ENCODE data around the gene TYSND1.

TYSND1 gene

DNA sequence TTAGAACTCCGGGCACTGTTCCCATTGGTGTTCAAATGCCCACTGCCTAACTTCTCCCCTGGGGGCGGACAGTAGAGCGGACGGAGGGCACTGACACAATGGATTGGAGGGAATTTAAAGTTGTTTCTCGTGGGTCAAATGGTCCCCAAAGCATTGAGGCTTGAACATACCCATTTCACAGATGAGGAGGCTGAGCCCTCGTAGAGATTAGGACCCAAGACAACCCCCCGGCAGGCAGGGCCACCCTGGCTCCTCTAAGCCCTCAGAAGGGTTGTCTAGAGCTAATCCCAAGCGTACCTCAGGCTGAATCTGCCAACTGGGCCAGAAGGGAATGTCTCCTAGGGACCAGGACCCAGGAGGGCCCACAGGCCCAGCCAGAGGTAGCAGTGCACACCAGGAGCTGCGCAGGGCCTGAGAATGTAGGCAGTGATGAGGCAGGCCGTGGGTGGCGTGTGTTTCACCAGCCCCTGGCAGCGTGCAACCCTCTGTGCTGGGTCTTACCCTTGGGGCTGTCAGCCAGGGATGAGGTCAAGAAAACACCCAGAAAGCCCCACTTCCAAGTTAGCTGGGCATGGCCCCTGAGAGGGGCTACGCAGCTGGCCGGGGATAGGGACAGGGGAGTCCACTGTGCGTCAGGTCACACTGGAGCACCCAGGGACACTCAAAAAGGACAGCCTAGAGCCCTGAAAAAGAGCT lies 19.7 kb downstream of the TYSND1 start:
- Histone ChIP-seq H3K4me3 (ENCODE audit: low read length) (no peak overlapping the region), H3K4me1 (ENCODE audit: control insufficient read depth, low read length) (peaks cover 16% of the 10 kb centered on the region), H3K9me3 (ENCODE audit: control insufficient read depth, insufficient read depth, low read length) (no peaks in the 10 kb centered on the region), H3K27me3 (ENCODE audit: control insufficient read depth, low read length) (no peaks in the 10 kb centered on the region), H3K36me3 (ENCODE audit: control insufficient read depth, low read length) (no peaks in the 10 kb centered on the region), H3K4me2 (ENCODE audit: low read length) (no peak overlapping the region), H3F3A (ENCODE audit: control insufficient read depth, insufficient read depth) (no peaks in the 10 kb centered on the region), H4K20me1 (ENCODE audit: control insufficient read depth, insufficient read depth, low read depth, low read length) (no peaks in the 10 kb centered on the region), H3K9me2 (replicated peaks; ENCODE audit: control insufficient read depth, low read length) (no peaks in the 10 kb centered on the region), H3K27ac (ENCODE audit: low read depth, low read length) (no peak overlapping the region), H3K79me2 (ENCODE audit: control insufficient read depth, low read length) (peaks cover 8% of the 10 kb centered on the region)
- no peak for TF ChIP-seq EZH2phosphoT487 (IDR thresholded peaks at IDR 0.05; ENCODE audit: borderline replicate concordance, low read length)
- TF ChIP-seq, protein P1, sequence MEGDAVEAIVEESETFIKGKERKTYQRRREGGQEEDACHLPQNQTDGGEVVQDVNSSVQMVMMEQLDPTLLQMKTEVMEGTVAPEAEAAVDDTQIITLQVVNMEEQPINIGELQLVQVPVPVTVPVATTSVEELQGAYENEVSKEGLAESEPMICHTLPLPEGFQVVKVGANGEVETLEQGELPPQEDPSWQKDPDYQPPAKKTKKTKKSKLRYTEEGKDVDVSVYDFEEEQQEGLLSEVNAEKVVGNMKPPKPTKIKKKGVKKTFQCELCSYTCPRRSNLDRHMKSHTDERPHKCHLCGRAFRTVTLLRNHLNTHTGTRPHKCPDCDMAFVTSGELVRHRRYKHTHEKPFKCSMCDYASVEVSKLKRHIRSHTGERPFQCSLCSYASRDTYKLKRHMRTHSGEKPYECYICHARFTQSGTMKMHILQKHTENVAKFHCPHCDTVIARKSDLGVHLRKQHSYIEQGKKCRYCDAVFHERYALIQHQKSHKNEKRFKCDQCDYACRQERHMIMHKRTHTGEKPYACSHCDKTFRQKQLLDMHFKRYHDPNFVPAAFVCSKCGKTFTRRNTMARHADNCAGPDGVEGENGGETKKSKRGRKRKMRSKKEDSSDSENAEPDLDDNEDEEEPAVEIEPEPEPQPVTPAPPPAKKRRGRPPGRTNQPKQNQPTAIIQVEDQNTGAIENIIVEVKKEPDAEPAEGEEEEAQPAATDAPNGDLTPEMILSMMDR (IDR thresholded peaks at IDR 0.05; ENCODE audit: low read depth, low read length, poor library complexity, severe bottlenecking): no peak

DNA sequence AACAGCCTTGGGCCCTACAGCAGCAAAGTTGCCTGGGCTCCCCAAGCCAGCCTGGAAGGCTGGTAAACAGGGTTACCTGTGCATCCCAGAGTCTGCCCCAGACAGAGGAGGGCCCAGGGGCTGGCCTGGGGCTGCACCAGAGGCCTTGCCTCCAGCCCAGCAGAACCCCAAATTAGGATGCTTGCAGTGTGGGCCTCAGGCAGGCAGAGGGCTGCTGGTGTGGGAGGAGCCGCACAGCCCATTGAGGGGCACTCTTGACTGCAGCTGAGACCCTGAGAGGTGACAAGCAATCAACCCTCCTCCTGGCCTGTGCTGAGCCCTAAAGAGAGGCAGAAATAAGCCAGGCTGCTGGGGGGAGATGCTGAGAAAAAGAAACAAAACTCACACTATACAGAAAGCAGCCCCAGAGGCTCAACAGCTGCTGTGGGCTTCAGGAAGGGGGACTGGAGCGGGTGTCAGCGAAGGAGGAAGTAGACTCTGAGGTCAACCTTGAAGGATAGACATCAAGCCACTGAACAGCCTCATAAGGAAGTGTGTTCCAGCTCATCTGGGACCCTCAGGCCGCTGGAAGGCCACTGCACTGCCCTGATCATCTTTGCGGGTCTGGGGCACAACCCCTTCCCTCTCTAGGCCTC lies 20.5 kb downstream of the TYSND1 start:
- Histone ChIP-seq H3K27me3 (ENCODE audit: control insufficient read depth, low read length) (no peaks in the 10 kb centered on the region), H3K9me2 (replicated peaks; ENCODE audit: control insufficient read depth, low read length) (no peaks in the 10 kb centered on the region), H3K4me1 (ENCODE audit: control insufficient read depth, low read length) (peaks cover 8% of the 10 kb centered on the region), H3F3A (ENCODE audit: control insufficient read depth, insufficient read depth) (no peaks in the 10 kb centered on the region), H4K20me1 (ENCODE audit: control insufficient read depth, insufficient read depth, low read depth, low read length) (no peaks in the 10 kb centered on the region), H3K4me2 (ENCODE audit: low read length) (no peak overlapping the region), H3K79me2 (ENCODE audit: control insufficient read depth, low read length) (peaks cover under 1% of the 10 kb centered on the region; the same call in 1 of the 2 replicates), H3K9me3 (ENCODE audit: control insufficient read depth, insufficient read depth, low read length) (no peaks in the 10 kb centered on the region), H3K36me3 (ENCODE audit: control insufficient read depth, low read length) (no peaks in the 10 kb centered on the region), H3K27ac (ENCODE audit: low read depth, low read length) (no peak overlapping the region), H3K4me3 (ENCODE audit: low read length) (no peak overlapping the region)
- TF ChIP-seq EZH2phosphoT487 (IDR thresholded peaks at IDR 0.05; ENCODE audit: borderline replicate concordance, low read length): no peak
- TF ChIP-seq, protein P1 (IDR thresholded peaks at IDR 0.05; ENCODE audit: low read depth, low read length, poor library complexity, severe bottlenecking): no peak

DNA sequence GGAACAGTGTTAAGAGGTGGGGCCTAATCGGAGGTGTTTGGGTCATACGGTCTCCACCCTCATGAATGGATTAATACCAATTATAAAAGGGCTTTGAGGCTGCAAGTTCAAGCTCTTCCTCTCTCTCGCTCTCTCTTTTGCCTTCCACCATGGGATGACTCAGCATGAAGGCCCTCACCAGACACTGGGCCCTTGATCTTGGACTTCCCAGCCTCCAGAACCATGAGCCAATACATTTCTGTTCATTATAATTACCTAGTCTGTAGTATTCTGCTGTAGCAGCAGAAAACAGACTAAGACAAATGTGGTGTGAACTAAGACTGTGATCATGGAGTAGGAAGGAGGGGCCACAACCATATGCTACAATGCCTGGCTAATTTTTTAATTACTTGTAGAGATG lies 21.6 kb downstream of the TYSND1 start:
- Histone ChIP-seq H3K27me3 (ENCODE audit: control insufficient read depth, low read length) (no peaks in the 10 kb centered on the region), H3K9me2 (replicated peaks; ENCODE audit: control insufficient read depth, low read length) (no peaks in the 10 kb centered on the region), H3K4me1 (ENCODE audit: control insufficient read depth, low read length) (peaks cover 8% of the 10 kb centered on the region), H3K4me3 (ENCODE audit: low read length) (no peak overlapping the region), H3K4me2 (ENCODE audit: low read length) (no peak overlapping the region), H3F3A (ENCODE audit: control insufficient read depth, insufficient read depth) (no peaks in the 10 kb centered on the region), H3K27ac (ENCODE audit: low read depth, low read length) (no peak overlapping the region), H4K20me1 (ENCODE audit: control insufficient read depth, insufficient read depth, low read depth, low read length) (no peaks in the 10 kb centered on the region), H3K79me2 (ENCODE audit: control insufficient read depth, low read length) (no peaks in the 10 kb centered on the region), H3K36me3 (ENCODE audit: control insufficient read depth, low read length) (no peaks in the 10 kb centered on the region), H3K9me3 (ENCODE audit: control insufficient read depth, insufficient read depth, low read length) (no peaks in the 10 kb centered on the region)
- TF ChIP-seq, protein P1 (IDR thresholded peaks at IDR 0.05; ENCODE audit: low read depth, low read length, poor library complexity, severe bottlenecking): no peak
- no peak for TF ChIP-seq EZH2phosphoT487 (IDR thresholded peaks at IDR 0.05; ENCODE audit: borderline replicate concordance, low read length)

Data from DOHH2 (cell line).